ENCODE measurements around the gene TRIM44.
"Not testable (repeated sequence)": the region's sequence is repeated elsewhere in the genome, so short reads cannot be mapped to it uniquely, and the experiment has no call there.

TRIM44 gene

DNA sequence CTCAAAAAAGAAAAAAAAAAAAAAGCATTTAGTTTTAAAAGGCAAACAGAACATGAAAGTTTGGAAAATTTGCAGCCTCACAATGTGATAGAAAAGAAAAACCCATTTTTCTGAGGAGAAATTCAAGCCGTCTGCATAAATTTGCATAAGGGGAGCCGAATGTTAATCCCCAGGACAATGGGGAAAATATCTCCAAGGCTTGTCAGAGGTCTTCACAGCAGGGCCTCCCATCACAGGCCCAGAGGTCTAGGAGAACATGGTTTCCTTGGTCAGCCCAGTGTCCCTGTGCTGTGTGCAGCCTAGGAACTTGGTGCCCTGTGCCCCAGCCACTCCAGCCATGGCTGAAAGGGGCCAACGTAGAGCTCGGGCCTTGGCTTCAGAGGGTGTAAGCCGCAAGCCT lies 109.1 kb downstream of the TRIM44 start:
- DNase-seq (ENCODE audit: insufficient read length) (no peak), FAIRE-seq (peak; percentile 40)
- TF ChIP-seq POLR2A (IDR thresholded peaks at IDR 0.05; ENCODE audit: low read depth, low read length), result no peak
- no peak for TF ChIP-seq POLR2AphosphoS5 (IDR thresholded peaks at IDR 0.05; ENCODE audit: low read depth, low read length)
- no peak for TF ChIP-seq TAF1 (IDR thresholded peaks at IDR 0.05; ENCODE audit: borderline replicate concordance, low read depth, low read length)

DNA sequence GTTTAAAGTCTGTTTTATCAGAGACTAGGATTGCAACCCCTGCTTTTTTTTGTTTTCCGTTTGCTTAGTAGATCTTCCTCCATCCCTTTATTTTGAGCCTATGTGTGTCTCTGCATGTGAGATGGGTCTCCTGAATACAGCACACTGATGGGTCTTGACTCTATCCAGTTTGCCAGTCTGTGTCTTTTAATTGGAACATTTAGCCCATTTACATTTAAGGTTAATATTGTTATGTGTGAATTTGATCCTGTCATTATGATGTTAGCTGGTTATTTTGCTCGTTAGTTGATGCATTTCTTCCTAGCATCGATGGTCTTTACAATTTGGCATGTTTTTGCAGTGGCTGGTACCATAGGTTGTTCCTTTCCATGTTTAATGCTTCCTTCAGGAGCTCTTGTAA lies 114.7 kb downstream of the TRIM44 start:
- not testable (repeated sequence) for DNase-seq (ENCODE audit: insufficient read length); FAIRE-seq

DNA sequence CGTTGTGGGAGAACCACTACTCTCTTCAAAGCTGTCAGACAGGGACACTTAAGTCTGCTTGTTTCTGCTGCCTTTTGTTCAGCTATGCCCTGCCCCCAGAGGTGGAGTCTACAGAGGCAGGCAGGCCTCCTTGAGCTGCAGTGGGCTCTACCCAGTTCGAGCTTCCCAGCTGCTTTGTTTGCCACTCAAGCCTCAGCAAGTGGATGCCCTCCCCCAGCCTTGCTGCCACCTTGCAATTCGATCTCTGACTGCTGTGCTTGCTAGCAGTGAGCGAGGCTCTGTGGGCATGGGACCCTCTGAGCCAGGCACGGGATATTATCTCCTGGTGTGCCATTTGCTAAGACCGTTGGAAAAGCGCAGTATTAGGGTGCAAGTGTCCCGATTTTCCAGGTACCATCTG lies 116.4 kb downstream of the TRIM44 start:
- DNase-seq (ENCODE audit: insufficient read length); FAIRE-seq: not testable (repeated sequence)

DNA sequence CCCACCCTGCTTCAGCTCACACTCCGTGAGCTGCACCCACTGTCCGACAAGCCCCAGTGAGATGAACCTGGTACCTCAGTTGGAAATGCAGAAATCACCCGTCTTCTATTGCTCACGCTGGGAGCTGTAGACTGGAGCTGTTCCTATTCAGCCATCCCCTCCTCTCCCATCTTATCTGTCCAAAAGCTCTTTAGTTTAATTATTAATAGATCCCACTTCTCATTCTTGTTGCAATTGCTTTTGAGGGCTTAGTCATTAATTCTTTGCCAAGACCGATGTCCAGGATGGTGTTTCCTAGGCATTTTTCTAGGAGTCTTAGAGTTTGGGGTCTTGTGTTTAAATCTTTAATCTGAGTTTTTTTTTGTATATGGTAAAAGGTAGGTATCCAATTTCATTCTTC lies 116.8 kb downstream of the TRIM44 start:
- TF ChIP-seq TAF1 (IDR thresholded peaks at IDR 0.05; ENCODE audit: borderline replicate concordance, low read depth, low read length), result no peak
- no peak for TF ChIP-seq POLR2A (IDR thresholded peaks at IDR 0.05; ENCODE audit: low read depth, low read length)
- no peak for TF ChIP-seq POLR2AphosphoS5 (IDR thresholded peaks at IDR 0.05; ENCODE audit: low read depth, low read length)
- DNase-seq (ENCODE audit: insufficient read length) (no peak), FAIRE-seq (no peak)

DNA sequence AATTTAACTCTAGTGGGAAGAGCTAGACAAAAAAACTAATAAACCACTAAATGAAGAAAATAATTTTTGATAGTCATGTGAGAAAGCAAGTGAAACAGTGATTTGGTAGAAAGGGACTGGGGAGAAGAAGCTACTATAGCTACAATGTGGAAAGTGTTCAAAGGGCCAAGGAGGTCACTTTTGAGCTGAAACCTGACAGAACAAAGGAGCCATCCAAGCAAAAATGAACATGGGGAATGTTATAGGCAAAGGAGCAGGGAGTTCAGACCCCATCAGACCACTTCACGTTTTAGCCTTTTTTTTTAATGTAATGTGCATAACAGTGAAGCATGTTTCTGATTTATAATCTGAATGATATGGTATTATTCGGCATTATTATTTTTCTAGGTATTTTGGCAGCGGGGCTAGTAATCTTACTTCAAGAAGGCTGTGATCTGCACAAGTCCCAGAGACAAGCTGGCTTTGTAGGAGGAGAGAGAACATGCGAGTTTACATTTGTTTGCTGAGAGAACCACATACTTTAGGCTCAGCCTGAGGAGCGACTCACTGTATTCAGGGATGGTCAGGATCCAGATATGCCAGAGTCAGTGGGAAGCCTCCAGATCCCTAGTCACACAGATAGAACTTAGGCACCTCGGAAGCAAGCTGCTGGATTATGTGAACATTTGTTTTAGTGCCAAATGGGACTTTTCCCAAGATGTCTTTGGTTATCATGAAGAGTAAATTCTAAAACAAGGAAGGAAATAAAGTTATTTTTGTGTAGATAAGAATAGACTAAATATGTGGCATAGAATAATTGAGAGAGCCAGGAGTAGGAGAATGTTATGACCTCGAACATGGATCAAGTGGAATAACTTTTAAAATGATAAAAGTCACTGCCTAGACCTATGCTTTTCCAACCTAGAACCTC lies 118.6 kb downstream of the TRIM44 start:
- FAIRE-seq (no peak), DNase-seq (ENCODE audit: insufficient read length) (no peak)
- TF ChIP-seq POLR2AphosphoS5 (IDR thresholded peaks at IDR 0.05; ENCODE audit: low read depth, low read length) (no peak), POLR2A (IDR thresholded peaks at IDR 0.05; ENCODE audit: low read depth, low read length) (no peak), TAF1 (IDR thresholded peaks at IDR 0.05; ENCODE audit: borderline replicate concordance, low read depth, low read length) (no peak)

DNA sequence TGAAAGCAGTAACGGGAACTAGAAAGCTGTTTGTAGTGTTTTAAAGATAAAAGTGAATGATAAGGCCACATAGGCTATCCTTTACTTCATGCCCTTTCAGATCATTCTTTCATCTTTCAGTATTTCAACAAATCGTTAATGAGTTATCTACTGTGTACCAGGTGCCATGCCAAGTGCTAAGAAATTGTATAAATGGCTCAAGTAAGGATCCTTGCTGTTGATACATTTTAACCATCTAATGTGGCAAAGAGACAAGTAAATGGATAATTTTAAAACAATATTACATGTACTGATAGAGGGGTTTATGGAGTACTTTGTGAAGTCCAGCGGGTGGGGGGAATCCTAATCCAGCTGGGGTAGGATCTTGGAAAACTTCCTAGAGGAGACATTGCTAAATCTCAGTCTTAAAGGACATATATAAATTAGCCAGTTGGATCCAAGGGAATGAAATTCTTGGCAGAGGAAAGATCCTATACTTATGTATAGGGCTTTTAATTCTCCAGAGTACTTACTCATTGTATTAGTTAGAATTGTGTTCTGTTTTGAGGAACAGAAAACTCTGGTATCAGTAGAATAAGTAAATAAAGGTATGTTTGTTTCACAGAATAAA lies 119.4 kb downstream of the TRIM44 start:
- no peak for FAIRE-seq
- DNase-seq (ENCODE audit: insufficient read length), result no peak
- no peak for TF ChIP-seq TAF1 (IDR thresholded peaks at IDR 0.05; ENCODE audit: borderline replicate concordance, low read depth, low read length)
- no peak for TF ChIP-seq POLR2A (IDR thresholded peaks at IDR 0.05; ENCODE audit: low read depth, low read length)
- TF ChIP-seq POLR2AphosphoS5 (IDR thresholded peaks at IDR 0.05; ENCODE audit: low read depth, low read length), result no peak

DNA sequence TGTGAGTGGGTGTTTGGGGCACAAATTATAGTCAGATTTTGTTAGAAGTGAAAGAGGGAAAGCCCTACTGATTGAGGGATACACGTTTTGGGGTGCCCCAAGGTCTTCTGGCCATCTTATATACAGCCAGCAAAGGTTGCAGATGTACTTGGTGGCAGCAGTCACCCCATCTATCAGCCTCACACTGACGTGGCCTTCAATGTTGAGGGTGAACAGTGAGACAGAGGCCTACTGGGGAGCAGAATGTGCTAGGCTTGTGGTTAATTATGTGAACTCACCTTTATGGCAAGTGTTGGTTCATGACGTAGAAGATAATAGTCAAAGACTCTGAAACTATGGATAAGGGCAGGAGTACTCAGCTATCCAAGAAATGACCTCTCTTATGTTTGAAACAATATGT lies 121.2 kb downstream of the TRIM44 start:
- no peak for TF ChIP-seq POLR2AphosphoS5 (IDR thresholded peaks at IDR 0.05; ENCODE audit: low read depth, low read length)
- no peak for TF ChIP-seq TAF1 (IDR thresholded peaks at IDR 0.05; ENCODE audit: borderline replicate concordance, low read depth, low read length)
- no peak for TF ChIP-seq POLR2A (IDR thresholded peaks at IDR 0.05; ENCODE audit: low read depth, low read length)
- DNase-seq (ENCODE audit: insufficient read length) (no peak), FAIRE-seq (peak; percentile 60)

DNA sequence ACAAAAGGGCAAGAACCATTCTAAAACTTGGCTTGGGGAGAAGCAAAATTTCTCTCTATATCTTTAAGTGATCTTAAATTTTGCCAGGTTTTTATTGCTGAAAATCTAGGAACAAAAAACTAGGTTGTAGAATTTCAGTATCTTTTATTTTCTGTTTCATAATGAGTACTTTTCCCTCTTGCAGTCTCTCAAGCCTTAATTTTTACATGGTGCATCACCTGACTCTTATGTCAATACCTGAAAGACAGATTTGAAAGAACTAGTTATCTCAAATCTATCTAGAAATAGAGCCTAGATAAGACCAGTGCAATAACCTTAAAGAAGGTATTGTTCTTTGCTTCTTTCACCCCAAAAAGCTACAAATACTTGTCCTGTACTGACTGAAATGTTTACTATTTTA lies 122.1 kb downstream of the TRIM44 start:
- TF ChIP-seq TAF1 (IDR thresholded peaks at IDR 0.05; ENCODE audit: borderline replicate concordance, low read depth, low read length) (no peak), POLR2A (IDR thresholded peaks at IDR 0.05; ENCODE audit: low read depth, low read length) (no peak), POLR2AphosphoS5 (IDR thresholded peaks at IDR 0.05; ENCODE audit: low read depth, low read length) (no peak)
- no peak for FAIRE-seq

DNA sequence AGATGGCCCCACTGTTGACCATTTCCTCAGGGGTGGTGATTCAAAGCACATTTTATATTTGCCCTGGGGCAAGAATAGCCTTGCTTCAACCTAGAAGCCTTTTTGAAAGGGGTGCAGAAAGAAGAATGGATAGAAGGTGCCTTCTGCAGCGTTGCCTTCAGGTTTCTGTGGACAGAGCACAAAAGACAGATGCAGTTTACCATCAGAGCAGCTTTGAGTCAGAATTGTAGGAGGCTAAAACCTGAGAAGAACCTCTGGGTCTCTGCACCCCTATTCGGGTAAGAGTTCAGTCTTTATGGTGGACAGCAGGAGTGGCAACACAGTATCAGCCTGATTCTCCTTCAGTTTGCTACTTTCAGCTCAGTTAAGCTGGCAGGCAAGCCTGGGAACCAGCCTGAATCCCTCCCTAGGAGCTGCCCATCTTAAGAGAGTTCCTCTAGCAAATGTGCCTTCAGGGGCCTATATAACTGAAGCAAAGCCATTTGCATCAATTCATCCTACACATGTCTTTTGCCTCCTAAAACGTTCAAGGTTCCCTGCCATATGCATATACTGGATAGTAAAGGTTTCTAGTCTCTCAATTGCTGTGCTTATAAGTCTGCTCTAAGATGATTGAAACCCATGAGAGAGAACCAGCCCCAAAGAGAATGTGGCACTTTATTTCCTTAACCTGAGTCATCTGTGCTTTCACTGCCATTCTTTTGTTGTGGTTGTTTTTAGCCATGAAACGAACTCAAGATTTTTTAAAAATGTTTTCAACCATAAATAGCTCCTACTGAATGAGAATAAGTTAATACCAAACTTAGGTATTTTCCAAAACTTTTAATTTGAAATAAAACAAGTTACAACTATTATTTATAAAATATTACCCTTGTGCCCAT lies 123.0 kb downstream of the TRIM44 start:
- FAIRE-seq, result peak; percentile 58
- DNase-seq (ENCODE audit: insufficient read length), result no peak
- TF ChIP-seq POLR2A (IDR thresholded peaks at IDR 0.05; ENCODE audit: low read depth, low read length) (no peak), POLR2AphosphoS5 (IDR thresholded peaks at IDR 0.05; ENCODE audit: low read depth, low read length) (no peak), TAF1 (IDR thresholded peaks at IDR 0.05; ENCODE audit: borderline replicate concordance, low read depth, low read length) (no peak)

More for the DNA sequence above, 122.1 kb downstream of the TRIM44 start:
- no peak for DNase-seq (ENCODE audit: insufficient read length)

DNA sequence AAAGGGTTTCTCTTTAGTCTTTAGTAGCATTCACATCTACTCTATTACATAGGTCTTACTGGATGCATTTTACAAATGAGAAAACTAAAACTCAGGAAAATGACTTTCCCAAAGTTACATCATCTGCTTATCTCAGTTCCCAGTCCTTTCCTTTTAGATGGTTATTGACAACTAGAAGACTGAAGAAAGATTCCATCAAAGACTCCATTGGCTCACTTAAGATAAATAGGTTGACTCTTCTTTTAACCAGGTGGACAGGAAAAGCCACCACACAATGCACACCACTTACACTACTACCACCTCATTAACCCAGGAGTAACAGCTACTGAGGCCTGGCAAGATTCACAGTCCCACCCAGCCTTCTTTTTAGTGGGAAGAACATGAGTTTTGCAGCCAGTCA lies 123.6 kb downstream of the TRIM44 start:
- DNase-seq (ENCODE audit: insufficient read length) (no peak), FAIRE-seq (peak; percentile 27)
- TF ChIP-seq TAF1 (IDR thresholded peaks at IDR 0.05; ENCODE audit: borderline replicate concordance, low read depth, low read length) (no peak), POLR2AphosphoS5 (IDR thresholded peaks at IDR 0.05; ENCODE audit: low read depth, low read length) (no peak), POLR2A (IDR thresholded peaks at IDR 0.05; ENCODE audit: low read depth, low read length) (no peak)

DNA sequence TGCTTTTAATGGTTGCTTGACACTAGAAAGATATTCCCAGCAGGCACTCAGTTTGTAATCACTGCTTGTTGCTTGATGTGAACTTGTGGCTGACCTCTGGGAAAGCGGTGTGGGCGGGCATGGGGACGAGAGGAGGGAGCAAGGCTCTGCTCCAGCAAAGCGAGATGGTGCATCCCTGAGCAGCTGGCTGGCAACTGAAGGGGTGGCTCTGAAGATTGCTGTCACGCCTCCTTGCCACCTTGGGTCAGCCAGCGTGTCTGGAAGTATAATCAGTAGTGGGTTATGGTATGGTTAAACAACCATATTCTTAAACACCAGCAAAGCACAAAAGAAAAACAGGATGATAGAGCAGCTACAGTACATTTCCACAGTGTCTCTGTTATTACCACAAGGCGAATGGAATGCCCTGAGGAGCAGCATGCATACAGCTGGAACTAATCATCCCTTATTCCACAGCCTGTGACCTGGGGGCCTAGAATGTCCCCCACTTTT lies 124.5 kb downstream of the TRIM44 start:
- DNase-seq (ENCODE audit: insufficient read length), result no peak
- FAIRE-seq, result no peak
- TF ChIP-seq POLR2AphosphoS5 (IDR thresholded peaks at IDR 0.05; ENCODE audit: low read depth, low read length), result no peak
- TF ChIP-seq POLR2A (IDR thresholded peaks at IDR 0.05; ENCODE audit: low read depth, low read length), result no peak
- no peak for TF ChIP-seq TAF1 (IDR thresholded peaks at IDR 0.05; ENCODE audit: borderline replicate concordance, low read depth, low read length)

Data from GM12892 (cell line).